Natural killer cell (primary cell): ENCODE results near the gene PRG3. TPM values are rescaled to one million over a fixed set of nuclear protein-coding genes. Genes with fewer than 3 reads are reported as not detected.

ENCODE experiments used
- ATAC-seq, 3 donors: fragments of 150-1000 bp in 2 of 3; fragments of 200-7000 bp in 1 of 3; cut with Tn5 transposase; 1 replicate in 1 of 3; 2 replicates in 2 of 3; pipeline ENCODE4 v1.10.0; 2021; ENCODE audit warnings: mild to moderate bottlenecking in 2 of 3, moderate library complexity in 2 of 3
- DNase-seq, 2 donors: peaks; one replicate each; pipeline versions ENCODE4 v3.0.0 to v3.0.0-alpha.2; 2013 to 2021; ENCODE audit warnings: mixed read lengths in 1 of 2
- H3K27ac ChIP-seq: one replicate; pipeline ENCODE4 v1.5.1; 2013; ENCODE audit warnings: mild to moderate bottlenecking, low read length
- H3K27me3 ChIP-seq: one replicate; pipeline ENCODE4 v1.6.1; 2013; ENCODE audit warnings: low read length; ENCODE audit not compliant: control insufficient read depth, insufficient read depth
- H3K36me3 ChIP-seq: one replicate; pipeline ENCODE4 v1.6.1; 2013; ENCODE audit warnings: low read length; ENCODE audit not compliant: control insufficient read depth, insufficient read depth
- H3K4me1 ChIP-seq: one replicate; pipeline ENCODE4 v1.6.1; 2013; ENCODE audit warnings: low read length; ENCODE audit not compliant: control insufficient read depth, insufficient read depth
- H3K4me3 ChIP-seq: one replicate; pipeline ENCODE4 v1.5.1; 2013; ENCODE audit warnings: low read length
- H3K9me3 ChIP-seq: one replicate; pipeline ENCODE4 v1.6.1; 2013; ENCODE audit warnings: low read length; ENCODE audit not compliant: control insufficient read depth, insufficient read depth
- H3K27ac Mint-ChIP-seq, 2 donors: one replicate each; pipeline ENCODE4 v1.8.0; 2022; ENCODE audit warnings: mild to moderate bottlenecking in 2 of 2, mixed read lengths in 2 of 2, moderate library complexity in 1 of 2
- H3K27me3 Mint-ChIP-seq, 2 donors: one replicate each; pipeline ENCODE4 v1.8.0; 2022; ENCODE audit warnings: low read depth in 2 of 2, mixed read lengths in 2 of 2
- H3K36me3 Mint-ChIP-seq: one replicate; pipeline ENCODE4 v1.8.0; 2022; ENCODE audit warnings: mixed read lengths
- H3K4me1 Mint-ChIP-seq, 2 donors: one replicate each; pipeline ENCODE4 v1.8.0; 2022; ENCODE audit warnings: mixed read lengths in 2 of 2
- H3K4me3 Mint-ChIP-seq: one replicate; pipeline ENCODE4 v1.8.0; 2022; ENCODE audit warnings: mild to moderate bottlenecking, moderate library complexity, mixed read lengths
- H3K9me3 Mint-ChIP-seq, 2 donors: one replicate each; pipeline ENCODE4 v1.8.0; 2022; ENCODE audit warnings: mixed read lengths in 2 of 2
- CTCF ChIP-seq: fragments of 200-600 bp; IDR thresholded peaks from one replicate; pipeline ENCODE4 v1.8.0; 2022; ENCODE audit warnings: antibody characterized with exemption
- WGBS: methylation state at CpG from one replicate; pipeline ENCODE4 v1.1.7; 2013; ENCODE audit warnings: missing lambda C conversion rate; ENCODE audit not compliant: insufficient coverage; 5-methylcytosine and 5-hydroxymethylcytosine counted together
- intact Hi-C: fragments of 100-400 bp; cut with micrococcal nuclease; formaldehyde crosslinking; loops from one replicate; pipeline ENCODE4 v1.14.2; 2022
- total RNA-seq, 4 donors: library from RNA; stranded (reverse); fragments of 120-200 nt in 1 of 4; gene quantifications; one replicate each; pipeline versions ENCODE4 v1.2.3 to v1.2.4, GENCODE V29; 2013 to 2022

Gene PRG3
- total RNA-seq, 3 donors from 2014 or later (not counting 1 experiment from before 2014, with no cell fraction given), result not detected

DNA sequence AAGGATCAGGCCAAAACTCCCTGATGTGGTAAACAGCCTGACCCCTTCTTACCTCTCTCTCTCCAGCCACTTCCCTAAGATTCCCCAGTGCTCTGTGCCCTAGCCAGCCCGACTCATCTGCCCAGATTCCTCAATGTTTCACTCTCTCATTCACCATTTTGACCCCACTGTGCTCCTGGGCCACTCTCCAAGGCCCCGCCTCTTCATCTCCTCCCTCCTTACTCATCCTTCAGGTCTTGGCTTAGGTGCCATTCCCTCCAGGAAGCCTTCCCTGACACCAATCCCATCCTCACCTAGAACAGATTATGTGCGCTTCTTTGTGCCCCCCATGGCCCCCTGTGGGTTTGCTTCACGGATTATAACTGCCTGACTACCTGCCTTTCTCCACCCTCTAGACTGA, 32.7 kb upstream of the PRG3 start:
- Histone ChIP-seq H3K27me3 (no peaks in the 10 kb centered on the region), H3K27ac (no peak overlapping the region), H3K36me3 (peaks cover 44% of the 10 kb centered on the region), H3K4me1 (no peaks in the 10 kb centered on the region), H3K9me3 (no peaks in the 10 kb centered on the region), H3K4me3 (no peak overlapping the region)
- WGBS, result 96% methylated on average over 4 of the region's 4 CpGs
- H3K4me1 Mint-ChIP-seq, result no peaks in the 10 kb centered on the region
- no peak overlapping the region for H3K27ac Mint-ChIP-seq
- intact Hi-C loops, result no loop called here
- no peaks in the 10 kb centered on the region for H3K9me3 Mint-ChIP-seq
- no peak for TF ChIP-seq CTCF
- H3K36me3 Mint-ChIP-seq, result no peaks in the 10 kb centered on the region
- no peaks in the 10 kb centered on the region for H3K27me3 Mint-ChIP-seq
- ATAC-seq (no peak), DNase-seq (no peak)
- no peak overlapping the region for H3K4me3 Mint-ChIP-seq

- Mint-ChIP-seq H3K4me3 (no peak overlapping the region), H3K27ac (no peak overlapping the region), H3K27me3 (no peaks in the 10 kb centered on the region), H3K4me1 (peaks cover 0 to 4% of the 10 kb centered on the region in 2 donors), H3K36me3 (no peaks in the 10 kb centered on the region), H3K9me3 (no peaks in the 10 kb centered on the region)
- ATAC-seq (no peak), DNase-seq (no peak)
- intact Hi-C loops, result no loop called here
- no peak overlapping the region for H3K4me3 ChIP-seq
- H3K27me3 ChIP-seq, result no peaks in the 10 kb centered on the region
- H3K4me1 ChIP-seq, result peaks cover 14% of the 10 kb centered on the region
- H3K9me3 ChIP-seq, result no peaks in the 10 kb centered on the region
- no peak overlapping the region for H3K27ac ChIP-seq
- no peak for TF ChIP-seq CTCF
- peaks cover 30% of the 10 kb centered on the region for H3K36me3 ChIP-seq
Measured at GRCh38 chr11:57410287-57410686, 29.3 kb upstream of the PRG3 start.

DNA sequence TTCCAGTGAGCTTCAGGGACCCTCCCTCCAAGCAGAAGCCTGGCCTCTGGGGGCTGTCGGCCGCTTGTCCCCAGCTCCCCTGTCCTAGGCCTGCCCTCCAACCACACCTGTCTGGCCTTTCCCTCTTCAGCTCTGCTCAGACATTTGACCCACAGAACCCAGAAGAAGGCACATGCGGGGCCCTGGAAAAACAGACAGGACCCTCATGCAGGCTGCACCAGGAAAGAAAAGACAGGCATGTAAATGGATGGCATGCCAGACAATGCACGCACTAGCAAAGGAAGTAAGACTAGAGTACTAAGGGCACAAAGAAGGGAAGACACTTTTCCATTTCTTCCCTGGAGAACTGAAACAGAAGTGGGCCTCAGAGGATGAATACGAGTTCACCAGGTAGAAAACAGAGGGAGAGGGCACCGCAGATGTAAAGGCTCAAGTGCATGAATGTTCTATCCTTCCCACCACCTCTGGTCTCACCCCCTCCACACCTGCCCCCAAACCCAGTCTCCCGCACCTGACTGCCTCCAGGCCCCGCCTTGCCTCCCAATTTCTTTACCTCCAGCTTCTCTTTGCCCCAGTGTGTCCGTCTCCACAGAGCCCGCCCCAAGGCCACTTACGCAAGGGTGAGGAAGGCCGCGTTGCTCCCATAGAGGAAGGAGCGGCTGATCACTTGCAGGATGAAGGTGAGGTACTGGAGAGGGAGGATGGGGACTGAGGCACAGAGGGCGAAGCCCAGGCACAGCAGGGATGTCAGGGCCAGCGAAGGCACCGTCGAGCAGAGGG, 28.6 kb upstream of the PRG3 start:
- no peaks in the 10 kb centered on the region for H3K9me3 Mint-ChIP-seq
- H3K27me3 Mint-ChIP-seq, result no peaks in the 10 kb centered on the region

More for the DNA sequence above, 28.6 kb upstream of the PRG3 start:
- no peak overlapping the region for H3K27ac ChIP-seq
- DNase-seq (no peak), ATAC-seq (no peak)
- H3K4me3 ChIP-seq, result no peak overlapping the region
- Mint-ChIP-seq H3K4me1 (peaks cover 0 to 4% of the 10 kb centered on the region in 2 donors), H3K27ac (no peak overlapping the region), H3K36me3 (no peaks in the 10 kb centered on the region), H3K4me3 (no peak overlapping the region)
- no peaks in the 10 kb centered on the region for H3K9me3 ChIP-seq
- peaks cover 14% of the 10 kb centered on the region for H3K4me1 ChIP-seq
- intact Hi-C loops, result no loop called here
- 97% methylated on average over 18 of the region's 18 CpGs for WGBS
- no peak for TF ChIP-seq CTCF
- H3K27me3 ChIP-seq, result no peaks in the 10 kb centered on the region
- H3K36me3 ChIP-seq, result peaks cover 25% of the 10 kb centered on the region
